ENCODE measurements around the gene SELENOH. TPM values are rescaled to one million over a fixed set of nuclear protein-coding genes. Genes with fewer than 3 reads are reported as not detected.

Gene SELENOH
- total RNA-seq, 1 experiment from 2014 or later: 234 TPM

- Histone ChIP-seq H3K9me3 (replicated peaks) (no peaks in the 10 kb centered on the region), H3K27me3 (replicated peaks) (no peaks in the 10 kb centered on the region), H3K27ac (peak overlapping the region; percentile 89), H3K4me3 (no peak overlapping the region), H3K36me3 (peaks cover 31% of the 10 kb centered on the region), H3K4me1 (replicated peaks) (peaks cover 71% of the 10 kb centered on the region)
- DNase-seq (ENCODE audit: low read depth in 1 of 2, low spot score in 2 of 2): no peak
These were observed 36.7 kb downstream of the SELENOH start for GRCh38 chr11:57777969-57778317.

- Histone ChIP-seq H3K9me3 (replicated peaks) (no peaks in the 10 kb centered on the region), H3K4me3 (no peak overlapping the region), H3K27me3 (replicated peaks) (no peaks in the 10 kb centered on the region), H3K27ac (peak overlapping the region; percentile 89), H3K36me3 (peaks cover 31% of the 10 kb centered on the region), H3K4me1 (replicated peaks) (peaks cover 69% of the 10 kb centered on the region)
- peak; percentile 98 to 100 for DNase-seq (ENCODE audit: low read depth in 1 of 2, low spot score in 2 of 2)
These were observed 37.2 kb downstream of the SELENOH start for GRCh38 chr11:57778318-57779037.

DNA sequence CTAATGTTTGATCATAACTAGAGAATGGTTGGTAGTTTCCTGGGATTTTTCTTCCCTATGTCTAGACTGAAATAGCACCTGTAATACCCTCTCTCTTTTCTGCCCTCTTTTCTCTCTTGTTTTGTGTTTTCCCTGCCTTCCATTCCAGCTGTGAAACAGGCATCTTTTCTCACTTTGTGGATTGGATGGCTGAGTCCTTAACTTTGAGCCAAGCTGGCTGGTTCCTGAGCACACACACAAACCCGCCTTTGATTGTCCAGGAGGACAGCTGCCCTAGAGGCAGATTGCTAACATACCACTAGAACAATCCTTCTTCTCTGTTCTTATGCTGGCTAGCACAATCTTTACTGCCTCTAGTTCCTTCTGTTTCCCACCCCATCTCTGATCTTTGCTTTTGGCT lies 38.0 kb downstream of the SELENOH start:
- Histone ChIP-seq H3K4me3 (no peak overlapping the region), H3K36me3 (peaks cover 27% of the 10 kb centered on the region), H3K27me3 (replicated peaks) (no peaks in the 10 kb centered on the region), H3K4me1 (replicated peaks) (peaks cover 62% of the 10 kb centered on the region), H3K27ac (peak overlapping the region; percentile 89), H3K9me3 (replicated peaks) (no peaks in the 10 kb centered on the region)
- peak; percentile 59 to 70 for DNase-seq (ENCODE audit: low read depth in 1 of 2, low spot score in 2 of 2)

DNA sequence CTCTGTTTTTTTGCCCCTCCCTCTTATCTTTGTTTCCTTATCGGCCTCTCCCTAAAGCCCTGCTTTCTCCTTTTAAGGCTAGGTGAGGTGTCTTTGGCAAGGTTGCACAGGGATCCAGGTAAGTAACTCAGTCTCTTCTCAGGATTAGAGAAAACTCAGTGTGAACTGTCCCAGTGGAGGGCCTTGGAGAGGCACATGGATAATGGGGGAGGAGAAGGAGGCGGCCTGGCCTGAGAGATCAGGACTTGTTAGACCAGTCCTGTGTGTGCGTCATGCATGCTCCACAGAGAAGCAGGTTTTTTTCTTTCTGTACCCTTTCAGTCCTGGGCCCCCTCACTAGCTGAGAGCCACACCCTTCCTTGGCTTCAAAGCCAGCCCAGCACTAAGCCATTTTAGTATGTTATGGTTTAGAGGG lies 40.2 kb downstream of the SELENOH start:
- no peak overlapping the region for H3K27ac ChIP-seq
- H3K9me3 ChIP-seq (replicated peaks): no peaks in the 10 kb centered on the region
- H3K27me3 ChIP-seq (replicated peaks): no peaks in the 10 kb centered on the region
- no peak for DNase-seq (ENCODE audit: low read depth in 1 of 2, low spot score in 2 of 2)
- peaks cover 31% of the 10 kb centered on the region for H3K36me3 ChIP-seq
- H3K4me1 ChIP-seq (replicated peaks): peaks cover 44% of the 10 kb centered on the region
- H3K4me3 ChIP-seq: no peak overlapping the region

DNA sequence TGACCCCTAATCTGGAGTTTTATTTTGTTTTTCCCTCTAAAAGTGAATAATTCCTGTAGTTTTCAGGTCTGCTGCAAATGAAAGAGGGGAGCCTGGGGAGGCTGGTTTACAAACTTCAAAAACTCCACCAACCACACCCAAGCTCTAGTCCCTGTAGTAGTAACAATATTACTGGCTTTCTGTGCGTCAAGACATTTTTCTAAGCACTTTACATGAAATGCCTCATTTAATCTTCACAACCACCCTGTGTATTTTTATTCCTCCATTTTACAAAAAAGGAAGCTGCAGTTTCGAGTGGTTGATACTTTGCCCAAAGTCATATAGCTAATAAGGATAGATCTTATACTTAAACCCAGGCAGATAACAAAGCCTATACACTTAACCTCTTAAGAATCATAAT lies 43.8 kb downstream of the SELENOH start:
- DNase-seq (ENCODE audit: low read depth in 1 of 2, low spot score in 2 of 2): no peak
- peaks cover 51% of the 10 kb centered on the region for H3K36me3 ChIP-seq
- peaks cover 12% of the 10 kb centered on the region for H3K4me1 ChIP-seq (replicated peaks)
- H3K27ac ChIP-seq: no peak overlapping the region
- H3K27me3 ChIP-seq (replicated peaks): no peaks in the 10 kb centered on the region
- H3K4me3 ChIP-seq: no peak overlapping the region
- no peaks in the 10 kb centered on the region for H3K9me3 ChIP-seq (replicated peaks)

GRCh38 chr11:57786436-57786835 lies 45.1 kb downstream of the SELENOH start:
- no peak overlapping the region for H3K4me3 ChIP-seq
- H3K27me3 ChIP-seq (replicated peaks): no peaks in the 10 kb centered on the region
- H3K4me1 ChIP-seq (replicated peaks): peaks cover 10% of the 10 kb centered on the region
- DNase-seq (ENCODE audit: low read depth in 1 of 2, low spot score in 2 of 2): no peak
- H3K27ac ChIP-seq: no peak overlapping the region
- H3K36me3 ChIP-seq: peaks cover 47% of the 10 kb centered on the region
- no peaks in the 10 kb centered on the region for H3K9me3 ChIP-seq (replicated peaks)

DNA sequence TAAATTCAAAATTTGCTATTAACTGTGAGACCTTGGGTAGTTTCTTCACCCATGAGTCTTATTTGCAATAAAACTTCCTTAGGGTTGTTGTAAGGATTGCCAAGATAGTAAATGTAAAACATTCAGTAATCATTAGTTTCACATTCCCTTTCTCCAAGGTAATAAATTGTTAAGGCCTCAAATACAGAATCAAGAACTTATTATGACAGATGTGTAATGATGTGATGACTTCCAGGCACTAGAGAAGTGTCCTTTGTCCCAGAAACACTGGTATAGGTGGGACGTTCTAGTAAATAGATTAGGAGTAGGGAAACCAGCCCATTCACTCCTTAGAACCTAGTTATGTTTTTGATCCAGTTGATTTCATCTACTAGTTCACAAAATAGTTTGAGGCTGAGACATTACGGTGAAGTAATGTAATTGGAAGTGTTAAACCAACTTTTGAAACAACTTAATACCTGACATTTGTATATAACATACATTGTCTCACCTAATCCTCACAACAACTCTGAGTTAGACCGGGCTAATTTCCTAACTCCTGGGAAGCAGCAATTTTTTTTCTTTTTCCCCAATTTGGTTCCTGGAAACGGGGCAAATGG lies 45.8 kb downstream of the SELENOH start:
- Histone ChIP-seq H3K4me1 (replicated peaks) (peaks cover 10% of the 10 kb centered on the region), H3K9me3 (replicated peaks) (no peaks in the 10 kb centered on the region), H3K4me3 (no peak overlapping the region), H3K27ac (no peak overlapping the region), H3K27me3 (replicated peaks) (no peaks in the 10 kb centered on the region), H3K36me3 (peaks cover 49% of the 10 kb centered on the region)
- DNase-seq (ENCODE audit: low read depth in 1 of 2, low spot score in 2 of 2): no peak

GRCh38 chr11:57787920-57788702 lies 46.8 kb downstream of the SELENOH start:
- no peak for DNase-seq (ENCODE audit: low read depth in 1 of 2, low spot score in 2 of 2)
- Histone ChIP-seq H3K27ac (no peak overlapping the region), H3K36me3 (peaks cover 47% of the 10 kb centered on the region), H3K9me3 (replicated peaks) (no peaks in the 10 kb centered on the region), H3K27me3 (replicated peaks) (no peaks in the 10 kb centered on the region), H3K4me1 (replicated peaks) (peaks cover 18% of the 10 kb centered on the region), H3K4me3 (no peak overlapping the region)

- no peak overlapping the region for H3K4me3 ChIP-seq
- H3K36me3 ChIP-seq: peaks cover 53% of the 10 kb centered on the region
- no peak overlapping the region for H3K27ac ChIP-seq
- no peaks in the 10 kb centered on the region for H3K9me3 ChIP-seq (replicated peaks)
- no peaks in the 10 kb centered on the region for H3K27me3 ChIP-seq (replicated peaks)
- DNase-seq (ENCODE audit: low read depth in 1 of 2, low spot score in 2 of 2): no peak
- peaks cover 21% of the 10 kb centered on the region for H3K4me1 ChIP-seq (replicated peaks)
These were observed 47.4 kb downstream of the SELENOH start for GRCh38 chr11:57788703-57789088.

DNA sequence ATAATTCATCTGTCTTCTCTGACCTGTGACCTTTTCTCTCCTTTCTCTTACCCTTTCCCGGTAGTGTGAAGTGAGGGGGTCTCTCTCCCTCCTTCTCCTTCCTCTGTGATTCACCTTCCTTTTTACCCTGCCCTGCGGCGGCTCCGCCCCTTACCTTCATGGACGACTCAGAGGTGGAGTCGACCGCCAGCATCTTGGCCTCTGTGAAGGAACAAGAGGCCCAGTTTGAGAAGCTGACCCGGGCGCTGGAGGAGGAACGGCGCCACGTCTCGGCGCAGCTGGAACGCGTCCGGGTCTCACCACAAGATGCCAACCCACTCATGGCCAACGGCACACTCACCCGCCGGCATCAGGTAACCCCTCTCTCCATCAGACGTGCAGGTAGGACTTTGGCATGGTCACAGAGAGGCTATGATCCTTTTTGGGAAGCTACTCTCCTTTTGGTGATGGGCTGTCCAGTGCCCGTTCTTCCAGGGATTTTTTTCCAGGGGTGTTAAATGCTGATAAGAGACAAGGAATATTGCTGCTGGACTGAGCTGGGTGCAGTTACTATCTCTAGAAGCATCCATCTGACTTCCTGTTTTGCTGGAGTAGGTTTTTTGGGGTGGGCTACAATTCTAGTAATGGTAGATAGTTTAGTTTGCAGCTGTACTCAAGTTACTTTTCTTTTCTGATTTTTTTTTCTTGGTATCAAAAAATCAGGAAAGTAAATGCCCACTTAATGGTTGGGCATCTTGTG lies 50.2 kb downstream of the SELENOH start:
- peaks cover 21% of the 10 kb centered on the region for H3K4me1 ChIP-seq (replicated peaks)
- peaks cover 74% of the 10 kb centered on the region for H3K36me3 ChIP-seq
- DNase-seq (ENCODE audit: low read depth in 1 of 2, low spot score in 2 of 2): no peak
- no peak overlapping the region for H3K27ac ChIP-seq
- no peaks in the 10 kb centered on the region for H3K27me3 ChIP-seq (replicated peaks)
- no peaks in the 10 kb centered on the region for H3K9me3 ChIP-seq (replicated peaks)
- H3K4me3 ChIP-seq: no peak overlapping the region

DNA sequence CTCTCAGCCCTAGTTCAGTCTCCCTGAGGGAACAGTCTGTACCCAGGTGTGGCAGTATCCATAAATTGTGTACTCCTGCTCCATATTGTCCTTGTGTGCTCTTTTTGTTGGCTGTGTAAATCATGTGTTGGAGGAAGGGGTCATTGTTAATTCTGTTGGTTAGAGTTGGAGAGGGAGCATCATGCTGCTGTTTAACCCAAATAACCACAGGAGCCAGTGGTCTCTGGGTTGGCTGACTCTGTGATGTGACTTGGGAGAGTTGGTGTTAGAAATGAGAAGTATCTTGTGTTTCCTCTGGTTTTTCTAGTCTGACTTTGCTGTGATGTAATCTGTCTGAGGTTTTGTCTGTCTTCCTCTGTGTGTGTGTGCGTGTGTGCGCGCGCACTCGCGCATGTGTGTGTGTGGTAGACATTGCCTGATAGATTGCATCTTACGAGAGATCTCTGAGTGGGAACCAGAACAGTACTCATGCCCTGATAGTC lies 50.8 kb downstream of the SELENOH start:
- Histone ChIP-seq H3K4me3 (no peak overlapping the region), H3K27me3 (replicated peaks) (no peaks in the 10 kb centered on the region), H3K9me3 (replicated peaks) (no peaks in the 10 kb centered on the region), H3K27ac (no peak overlapping the region), H3K4me1 (replicated peaks) (peaks cover 21% of the 10 kb centered on the region), H3K36me3 (peaks cover 72% of the 10 kb centered on the region)
- DNase-seq (ENCODE audit: low read depth in 1 of 2, low spot score in 2 of 2): no peak

GRCh38 chr11:57792870-57793269 lies 51.6 kb downstream of the SELENOH start:
- DNase-seq (ENCODE audit: low read depth in 1 of 2, low spot score in 2 of 2): no peak
- H3K4me1 ChIP-seq (replicated peaks): peaks cover 21% of the 10 kb centered on the region
- H3K9me3 ChIP-seq (replicated peaks): no peaks in the 10 kb centered on the region
- H3K27me3 ChIP-seq (replicated peaks): no peaks in the 10 kb centered on the region
- H3K4me3 ChIP-seq: no peak overlapping the region
- H3K27ac ChIP-seq: no peak overlapping the region
- peaks cover 67% of the 10 kb centered on the region for H3K36me3 ChIP-seq

All from SJSA1 (cell line).